Endothelial cell of umbilical vein (primary cell): ENCODE results near the gene HCRT. TPM values are rescaled to one million over a fixed set of nuclear protein-coding genes. Genes with fewer than 3 reads are reported as not detected.

Experiments used
- BruUV-seq: library from RNA; stranded (reverse); fragments of 400-500 nt; replicated peaks from 2 replicates; lab custom pipeline; 2021; lab: Mats Ljungman, UMichigan
- CTCF ChIA-PET: fragments of 300-600, 350-600 bp; sonication (Branson Sonifier 250); formaldehyde crosslinking; loops from one replicate; lab custom pipeline; 2021; ENCODE audit warnings: antibody characterized with exemption, inconsistent platforms; lab: Charles Lee
- POLR2A ChIA-PET: fragments of 300-600, 350-600 bp; sonication (Branson Sonifier 250); formaldehyde crosslinking; loops from one replicate; lab custom pipeline; 2021; ENCODE audit warnings: antibody characterized with exemption, inconsistent platforms; lab: Charles Lee
- DNase-seq: peaks from one replicate; pipeline ENCODE4 v3.0.0-alpha.2; 2011; ENCODE audit warnings: low read depth, low spot score
- FAIRE-seq: peaks from 2 replicates; lab custom pipeline; 2011; peaks lifted over from hg19 to GRCh38; lab: Jason Lieb, UNC
- H2AFZ ChIP-seq: 2 replicates; pipeline ENCODE4 v1.6.0; 2012; ENCODE audit warnings: low read depth, low read length, control low read depth, inconsistent platforms
- H3K27ac ChIP-seq: 2 replicates; pipeline ENCODE4 v1.5.1; 2011; ENCODE audit warnings: low read depth, mild to moderate bottlenecking, control low read depth, low read length, moderate library complexity; ENCODE audit not compliant: insufficient read depth
- H3K27me3 ChIP-seq, 2 experiments: 2 replicates each; pipeline versions ENCODE4 v1.6.0 to v1.6.1; 2011; ENCODE audit warnings: low read length in 2 of 2, mixed read lengths in 1 of 2; ENCODE audit not compliant: control insufficient read depth in 2 of 2, insufficient read depth in 2 of 2
- H3K36me3 ChIP-seq, 2 experiments: 2 replicates in 1 of 2; 3 replicates in 1 of 2; pipeline ENCODE4 v1.5.1; 2011; ENCODE audit warnings: low read length in 2 of 2, mild to moderate bottlenecking in 1 of 2, moderate library complexity in 1 of 2; ENCODE audit not compliant: control insufficient read depth in 2 of 2, insufficient read depth in 2 of 2; ENCODE audit errors: extremely low read depth in 1 of 2
- H3K4me1 ChIP-seq: 3 replicates; pipeline ENCODE4 v1.5.1; 2011; ENCODE audit warnings: mild to moderate bottlenecking, low read length; ENCODE audit not compliant: control insufficient read depth, insufficient read depth; ENCODE audit errors: extremely low read depth
- H3K4me2 ChIP-seq: 2 replicates; pipeline ENCODE4 v1.6.1; 2011; ENCODE audit warnings: low read length, control low read depth, mixed read lengths; ENCODE audit not compliant: insufficient read depth
- H3K4me3 ChIP-seq, 3 experiments: fragments of 200-600 bp in 1 of 3; sonication (generic), shearing (Covaris generic) in 1 of 3; replicated peaks in 1 of 3; 2 replicates each; pipeline ENCODE4 v1.5.1; 2011 to 2016; ENCODE audit warnings: control low read depth in 3 of 3, low read length in 3 of 3, mild to moderate bottlenecking in 2 of 3, inconsistent platforms in 1 of 3, low read depth in 1 of 3, moderate library complexity in 1 of 3; ENCODE audit not compliant: insufficient read depth in 1 of 3
- H3K79me2 ChIP-seq: 2 replicates; pipeline ENCODE4 v1.6.0; 2012; ENCODE audit warnings: low read length, inconsistent platforms; ENCODE audit not compliant: control insufficient read depth, insufficient read depth
- H3K9ac ChIP-seq: replicated peaks from 2 replicates; pipeline ENCODE3; 2011; ENCODE audit warnings: low read length, control low read depth; ENCODE audit not compliant: insufficient read depth; ENCODE audit errors: extremely low read depth
- H3K9me1 ChIP-seq: replicated peaks from 3 replicates; pipeline ENCODE4 v1.6.0; 2011; ENCODE audit warnings: mild to moderate bottlenecking, low read length; ENCODE audit not compliant: control insufficient read depth, insufficient read depth; ENCODE audit errors: extremely low read depth
- H3K9me3 ChIP-seq: replicated peaks from 2 replicates; pipeline ENCODE4 v1.5.1; 2012; ENCODE audit warnings: low read length, inconsistent platforms; ENCODE audit not compliant: control insufficient read depth, insufficient read depth
- H4K20me1 ChIP-seq: replicated peaks from 2 replicates; pipeline ENCODE3; 2011; ENCODE audit warnings: mild to moderate bottlenecking, low read length; ENCODE audit not compliant: control insufficient read depth, insufficient read depth; ENCODE audit errors: extremely low read depth
- EZH2 ChIP-seq: IDR thresholded peaks from 2 replicates; pipeline ENCODE4 v1.6.1; 2012; ENCODE audit warnings: borderline replicate concordance, low read depth, mild to moderate bottlenecking, moderate library complexity, low read length, inconsistent platforms; ENCODE audit not compliant: severe bottlenecking
- FOS ChIP-seq: IDR thresholded peaks from 2 replicates; pipeline ENCODE4 v1.6.1; 2011; ENCODE audit warnings: mild to moderate bottlenecking, low read length, moderate library complexity, borderline replicate concordance; ENCODE audit not compliant: insufficient read depth
- GATA2 ChIP-seq: IDR thresholded peaks from 2 replicates; pipeline ENCODE4 v1.7.0; 2011; ENCODE audit warnings: low read depth, mild to moderate bottlenecking, moderate library complexity, mixed read lengths, low read length; ENCODE audit not compliant: insufficient read length, insufficient read depth
- JUN ChIP-seq: IDR thresholded peaks from 2 replicates; pipeline ENCODE4 v1.6.1; 2011; ENCODE audit warnings: borderline replicate concordance, low read depth; ENCODE audit not compliant: insufficient read length, insufficient read depth
- MYC ChIP-seq: IDR thresholded peaks from one replicate; pipeline ENCODE4 v1.6.1; 2011; ENCODE audit warnings: mild to moderate bottlenecking, low read depth, low read length
- POLR2A ChIP-seq: IDR thresholded peaks from 2 replicates; pipeline ENCODE4 v1.6.1; 2012; ENCODE audit warnings: low read depth, mild to moderate bottlenecking, control low read depth, low read length
- POLR2AphosphoS5 ChIP-seq: IDR thresholded peaks from 2 replicates; pipeline ENCODE4 v1.6.1; 2012; ENCODE audit warnings: low read depth, mild to moderate bottlenecking, control low read depth, low read length, moderate library complexity; ENCODE audit not compliant: insufficient read depth
- dilution Hi-C: fragments of 300-500 bp; cut with MboI; formaldehyde crosslinking; loops from one replicate; pipeline ENCODE4 v1.15.0; 2019; ENCODE audit warnings: low sequenced_read_pairs; ENCODE audit not compliant: extremely low pct_ligation_motif_present
- intact Hi-C: fragments of 100-400 bp; cut with micrococcal nuclease; formaldehyde crosslinking; loops from one replicate; pipeline ENCODE4 v1.10.0; 2022
- polyA plus RNA-seq, 4 experiments: library from polyadenylated mRNA; depleted of rRNA in 3 of 4; stranded (reverse) in 3 of 4; unstranded in 1 of 4; fragments of >200 nt; gene quantifications; 2 replicates each; pipeline versions ENCODE4 v1.2.1 to v1.2.3, GENCODE V29; 2011 to 2012; ENCODE audit warnings: missing spikeins in 1 of 4
- total RNA-seq: library from RNA; stranded (reverse); gene quantifications from 2 replicates; pipeline ENCODE4 v1.2.3, GENCODE V29; 2021
- TF ChIP-seq, protein P1 (sequence below): IDR thresholded peaks from 2 replicates; pipeline ENCODE4 v1.6.1; 2011; ENCODE audit not compliant: insufficient read depth, insufficient read length
- TF ChIP-seq, protein P2 (sequence below), 2 donors: IDR thresholded peaks; 1 replicate in 1 of 2; 2 replicates in 1 of 2; pipeline ENCODE4 v1.5.1; 2011; ENCODE audit warnings: low read length in 2 of 2, mild to moderate bottlenecking in 2 of 2, moderate library complexity in 2 of 2, control low read depth in 1 of 2, inconsistent platforms in 1 of 2, low read depth in 1 of 2; ENCODE audit not compliant: insufficient read depth in 1 of 2; ENCODE audit errors: extremely low read depth in 1 of 2

HCRT gene
- total and polyA plus RNA-seq, 2 donors (not counting 3 experiments of a cell fraction or from before 2014, with no cell fraction given), result not detected

DNA sequence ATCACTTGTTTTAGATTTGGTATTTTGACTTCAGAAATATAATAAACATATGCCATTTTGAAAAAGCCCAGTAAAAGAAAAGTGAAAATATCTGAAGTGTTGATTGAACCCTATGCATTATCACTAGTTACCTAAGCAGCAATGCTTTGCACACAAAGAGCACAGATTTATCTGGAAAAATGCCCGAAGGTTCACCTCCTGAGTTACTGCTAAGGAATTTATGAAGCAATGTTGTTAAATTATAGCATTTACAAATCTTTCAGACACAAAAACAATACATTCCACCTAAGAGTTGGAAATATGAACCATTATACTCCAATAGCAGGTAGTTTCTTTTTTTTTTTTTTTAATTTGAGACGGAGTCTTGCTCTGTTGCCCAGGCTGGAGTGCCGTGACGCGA, 47.9 kb upstream of the HCRT start:
- Histone ChIP-seq H3K9ac (no peak overlapping the region), H4K20me1 (no peaks in the 10 kb centered on the region), H3K36me3 (no peaks in the 10 kb centered on the region), H3K4me3 (no peak overlapping the region), H3K9me1 (no peaks in the 10 kb centered on the region), H3K27me3 (no peaks in the 10 kb centered on the region), H3K4me2 (no peak overlapping the region), H3K9me3 (no peaks in the 10 kb centered on the region), H3K27ac (no peak overlapping the region), H3K79me2 (peaks cover 16% of the 10 kb centered on the region), H2AFZ (no peak overlapping the region), H3K4me1 (peaks cover 6% of the 10 kb centered on the region)
- BruUV-seq, result no TSS peak
- DNase-seq, result no peak
- FAIRE-seq, result no peak
- ChIA-PET CTCF (interaction anchor here (2.5 kb wide), 1 partner anchor 11 kb away, joined by 10 read pairs; no protein-coding TSS in a partner anchor), POLR2A (no interaction called here)
- intact Hi-C loops (no loop called here), dilution Hi-C loops (no loop called here)
- TF ChIP-seq GATA2, result no peak

DNA sequence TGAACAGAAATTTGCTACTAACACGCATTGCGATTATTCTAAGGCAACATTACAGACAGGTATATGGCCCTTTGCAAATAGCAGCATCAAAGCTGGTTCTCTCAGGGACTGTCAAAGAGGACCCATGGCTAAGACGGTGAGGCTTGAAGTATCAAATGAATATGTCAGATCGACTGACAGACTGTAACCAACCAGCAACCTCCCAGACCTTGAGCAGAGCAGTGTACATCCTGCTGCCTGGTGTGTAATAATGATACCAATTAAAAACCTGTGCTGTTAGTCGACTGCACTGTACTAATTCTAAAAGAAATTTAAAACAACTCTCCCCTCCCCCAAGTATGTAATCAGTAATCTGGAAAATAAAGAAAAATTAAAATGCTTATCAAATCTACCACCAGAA, 45.0 kb upstream of the HCRT start:
- dilution Hi-C loops (no loop called here), intact Hi-C loops (no loop called here)
- ChIA-PET CTCF (interaction anchor here (1.0 to 2.0 kb wide), 3 partner anchors 18 to 287 kb away, joined by 3 to 7 read pairs (median 5); no protein-coding TSS in a partner anchor), POLR2A (no interaction called here)
- no peak for TF ChIP-seq POLR2AphosphoS5
- TF ChIP-seq JUN, result no peak
- TF ChIP-seq MYC, result no peak
- no peak for TF ChIP-seq FOS
- TF ChIP-seq, protein P1, sequence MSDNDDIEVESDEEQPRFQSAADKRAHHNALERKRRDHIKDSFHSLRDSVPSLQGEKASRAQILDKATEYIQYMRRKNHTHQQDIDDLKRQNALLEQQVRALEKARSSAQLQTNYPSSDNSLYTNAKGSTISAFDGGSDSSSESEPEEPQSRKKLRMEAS, result no peak
- no peak for TF ChIP-seq GATA2
- no peak for TF ChIP-seq POLR2A
- TF ChIP-seq, protein P2, sequence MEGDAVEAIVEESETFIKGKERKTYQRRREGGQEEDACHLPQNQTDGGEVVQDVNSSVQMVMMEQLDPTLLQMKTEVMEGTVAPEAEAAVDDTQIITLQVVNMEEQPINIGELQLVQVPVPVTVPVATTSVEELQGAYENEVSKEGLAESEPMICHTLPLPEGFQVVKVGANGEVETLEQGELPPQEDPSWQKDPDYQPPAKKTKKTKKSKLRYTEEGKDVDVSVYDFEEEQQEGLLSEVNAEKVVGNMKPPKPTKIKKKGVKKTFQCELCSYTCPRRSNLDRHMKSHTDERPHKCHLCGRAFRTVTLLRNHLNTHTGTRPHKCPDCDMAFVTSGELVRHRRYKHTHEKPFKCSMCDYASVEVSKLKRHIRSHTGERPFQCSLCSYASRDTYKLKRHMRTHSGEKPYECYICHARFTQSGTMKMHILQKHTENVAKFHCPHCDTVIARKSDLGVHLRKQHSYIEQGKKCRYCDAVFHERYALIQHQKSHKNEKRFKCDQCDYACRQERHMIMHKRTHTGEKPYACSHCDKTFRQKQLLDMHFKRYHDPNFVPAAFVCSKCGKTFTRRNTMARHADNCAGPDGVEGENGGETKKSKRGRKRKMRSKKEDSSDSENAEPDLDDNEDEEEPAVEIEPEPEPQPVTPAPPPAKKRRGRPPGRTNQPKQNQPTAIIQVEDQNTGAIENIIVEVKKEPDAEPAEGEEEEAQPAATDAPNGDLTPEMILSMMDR (IDR thresholded peaks at IDR 0.05; ENCODE audit: extremely low read depth in 1 of 2, insufficient read depth in 1 of 2, low read depth in 1 of 2, low read length in 2 of 2), result no peak
- TF ChIP-seq EZH2, result no peak
- DNase-seq, result no peak
- Histone ChIP-seq H2AFZ (no peak overlapping the region), H3K27me3 (no peaks in the 10 kb centered on the region), H4K20me1 (no peaks in the 10 kb centered on the region), H3K27ac (no peak overlapping the region), H3K4me1 (peaks cover 17% of the 10 kb centered on the region), H3K4me2 (no peak overlapping the region), H3K79me2 (peaks cover 11% of the 10 kb centered on the region), H3K36me3 (no peaks in the 10 kb centered on the region), H3K9me3 (no peaks in the 10 kb centered on the region), H3K9me1 (no peaks in the 10 kb centered on the region), H3K9ac (no peak overlapping the region), H3K4me3 (no peak overlapping the region)
- no TSS peak for BruUV-seq
- no peak for FAIRE-seq
